ENCODE data around the gene CCDC183.
"Not testable (repeated sequence)": the region's sequence is repeated elsewhere in the genome, so short reads cannot be mapped to it uniquely, and the experiment has no call there.

Gene CCDC183

DNA sequence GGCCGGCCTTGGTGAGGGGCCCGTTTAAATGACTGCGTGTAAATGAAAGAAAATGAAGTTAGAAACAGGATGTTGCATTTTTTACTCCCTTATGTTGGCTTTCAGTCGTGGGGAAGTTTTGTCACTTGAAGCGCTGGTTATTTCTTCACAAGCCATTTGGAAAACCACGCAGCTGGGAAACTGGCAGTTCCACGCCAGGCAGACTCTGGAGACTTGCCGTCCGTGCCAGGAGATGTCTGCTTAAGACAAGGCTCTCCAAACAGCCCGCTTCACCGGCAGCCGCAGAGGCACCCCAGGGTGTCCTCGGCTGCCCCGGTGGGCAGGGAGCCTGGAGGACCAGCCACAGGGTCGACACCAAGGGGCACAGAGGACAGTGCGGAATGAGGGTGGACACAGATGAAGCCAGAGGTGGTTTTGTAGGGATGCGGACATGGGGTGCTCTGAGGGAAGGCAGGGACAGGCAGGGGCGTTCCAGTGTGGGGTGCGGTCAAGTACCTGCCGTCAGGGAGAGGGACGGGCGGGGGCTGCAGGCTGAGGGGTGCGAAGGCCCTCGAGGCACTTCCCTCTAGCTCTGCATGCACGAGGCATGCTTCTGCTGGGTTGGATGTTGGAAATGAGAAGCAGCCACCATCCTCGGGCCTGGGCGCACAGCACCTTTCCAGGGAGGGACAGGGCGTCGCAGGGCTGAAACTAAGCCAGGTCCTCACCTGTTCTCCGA is 35.0 kb downstream of the CCDC183 start:
- no peak overlapping the region for H3K27ac ChIP-seq (ENCODE audit: low read length)
- peaks cover 13 to 70% of the 10 kb centered on the region in 2 donors for H3K36me3 ChIP-seq (ENCODE audit: control insufficient read depth in 1 of 2, insufficient read depth in 2 of 2, low read length in 2 of 2)

DNA sequence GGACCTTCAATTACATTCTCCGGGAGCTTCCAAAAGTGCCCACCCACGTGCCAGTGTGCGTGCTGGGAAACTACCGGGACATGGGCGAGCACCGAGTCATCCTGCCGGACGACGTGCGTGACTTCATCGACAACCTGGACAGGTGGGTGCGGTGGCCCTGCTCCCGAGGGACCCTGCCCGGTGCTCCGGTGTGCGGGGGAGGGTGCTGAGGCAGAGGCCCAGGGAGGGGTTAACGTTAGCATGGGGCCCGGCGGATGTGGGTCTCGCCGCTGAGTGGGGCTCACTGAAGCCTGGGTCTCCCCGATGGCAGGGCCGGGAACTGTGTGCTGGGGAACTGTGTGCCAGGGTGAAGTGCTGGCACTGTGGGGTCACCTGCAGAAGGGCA is 35.6 kb downstream of the CCDC183 start:
- Histone ChIP-seq H3K36me3 (ENCODE audit: control insufficient read depth in 1 of 2, insufficient read depth in 2 of 2, low read length in 2 of 2) (peaks cover 13 to 69% of the 10 kb centered on the region in 2 donors), H3K27ac (ENCODE audit: low read length) (no peak overlapping the region), H3K4me1 (ENCODE audit: control insufficient read depth in 1 of 2, insufficient read depth in 2 of 2, low read length in 2 of 2) (no peaks in the 10 kb centered on the region)

More for the DNA sequence above, 35.0 kb downstream of the CCDC183 start:
- Histone ChIP-seq H3K4me1 (ENCODE audit: control insufficient read depth in 1 of 2, insufficient read depth in 2 of 2, low read length in 2 of 2) (no peaks in the 10 kb centered on the region), H3K9me3 (ENCODE audit: control insufficient read depth in 1 of 2, low read length in 2 of 2) (no peaks in the 10 kb centered on the region), H3K27me3 (ENCODE audit: low read depth, low read length) (no peaks in the 10 kb centered on the region), H3K4me3 (ENCODE audit: low read depth in 1 of 2, low read length in 2 of 2) (no peak overlapping the region)

DNA sequence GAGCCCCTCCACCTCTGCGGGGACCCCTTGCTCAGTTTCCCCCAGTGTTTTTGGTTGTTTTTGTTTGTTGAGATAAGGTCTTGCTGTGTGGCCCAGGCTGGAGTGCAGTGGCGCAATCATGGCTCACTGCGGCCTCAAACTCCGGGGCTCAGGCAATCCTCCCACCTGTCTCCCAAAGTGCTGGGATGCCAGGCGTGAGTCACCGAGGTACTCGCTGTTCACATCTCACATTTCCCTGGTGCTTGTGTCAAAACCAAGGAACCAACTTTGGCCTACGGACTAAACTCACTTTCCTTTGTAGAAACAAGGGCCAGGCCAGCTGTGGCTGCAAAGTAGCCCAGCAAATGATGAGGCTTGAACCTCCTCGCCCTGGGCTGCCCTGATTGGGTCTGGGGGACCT is 36.4 kb downstream of the CCDC183 start:
- peaks cover 13 to 62% of the 10 kb centered on the region in 2 donors for H3K36me3 ChIP-seq (ENCODE audit: control insufficient read depth in 1 of 2, insufficient read depth in 2 of 2, low read length in 2 of 2)
- no peak overlapping the region for H3K4me3 ChIP-seq (ENCODE audit: low read depth in 1 of 2, low read length in 2 of 2)

More for the DNA sequence above, 35.6 kb downstream of the CCDC183 start:
- Histone ChIP-seq H3K27me3 (ENCODE audit: low read depth, low read length) (no peaks in the 10 kb centered on the region), H3K9me3 (ENCODE audit: control insufficient read depth in 1 of 2, low read length in 2 of 2) (no peaks in the 10 kb centered on the region), H3K4me3 (ENCODE audit: low read depth in 1 of 2, low read length in 2 of 2) (no peak overlapping the region)

DNA sequence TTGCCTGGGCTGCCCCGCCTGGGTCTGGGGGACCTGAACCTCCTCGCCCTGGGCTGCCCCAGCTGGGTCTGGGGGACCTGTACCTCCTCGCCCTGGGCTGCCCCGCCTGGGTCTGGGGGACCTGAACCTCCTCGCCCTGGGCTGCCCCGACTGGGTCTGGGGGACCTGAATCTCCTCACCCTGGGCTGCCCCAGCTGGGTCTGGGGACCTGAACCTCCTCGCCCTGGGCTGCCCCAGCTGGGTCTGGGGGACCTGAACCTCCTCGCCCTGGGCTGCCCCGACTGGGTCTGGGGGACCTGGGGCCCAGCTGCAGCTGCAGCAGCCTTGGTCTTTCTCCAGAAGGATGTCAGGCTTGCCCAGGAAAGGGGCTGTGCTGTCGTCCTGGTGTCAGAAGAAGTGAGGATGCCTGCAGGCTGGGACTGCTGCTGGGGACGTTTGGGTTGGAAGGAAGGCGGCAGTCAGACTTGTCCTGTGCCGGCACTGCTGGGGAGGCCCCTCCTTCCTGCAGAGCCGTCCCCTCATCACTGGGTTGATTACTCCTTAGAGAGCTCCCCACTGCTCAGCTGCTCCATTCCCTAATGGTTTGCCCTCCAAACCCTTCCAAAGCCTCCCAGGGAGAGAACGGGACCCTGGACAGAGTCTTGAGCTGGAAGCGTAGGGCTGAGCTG is 37.4 kb downstream of the CCDC183 start:
- not testable (repeated sequence) for H3K4me3 ChIP-seq (ENCODE audit: low read depth in 1 of 2, low read length in 2 of 2); H3K27me3 ChIP-seq (ENCODE audit: low read depth, low read length); H3K4me1 ChIP-seq (ENCODE audit: control insufficient read depth in 1 of 2, insufficient read depth in 2 of 2, low read length in 2 of 2); H3K27ac ChIP-seq (ENCODE audit: low read length); H3K9me3 ChIP-seq (ENCODE audit: control insufficient read depth in 1 of 2, low read length in 2 of 2)
- peaks cover 13 to 61% of the 10 kb centered on the region in 2 donors for H3K36me3 ChIP-seq (ENCODE audit: control insufficient read depth in 1 of 2, insufficient read depth in 2 of 2, low read length in 2 of 2)

More for the DNA sequence above, 36.4 kb downstream of the CCDC183 start:
- H3K9me3 ChIP-seq (ENCODE audit: control insufficient read depth in 1 of 2, low read length in 2 of 2): no peaks in the 10 kb centered on the region
- no peaks in the 10 kb centered on the region for H3K4me1 ChIP-seq (ENCODE audit: control insufficient read depth in 1 of 2, insufficient read depth in 2 of 2, low read length in 2 of 2)
- no peaks in the 10 kb centered on the region for H3K27me3 ChIP-seq (ENCODE audit: low read depth, low read length)
- H3K27ac ChIP-seq (ENCODE audit: low read length): no peak overlapping the region

DNA sequence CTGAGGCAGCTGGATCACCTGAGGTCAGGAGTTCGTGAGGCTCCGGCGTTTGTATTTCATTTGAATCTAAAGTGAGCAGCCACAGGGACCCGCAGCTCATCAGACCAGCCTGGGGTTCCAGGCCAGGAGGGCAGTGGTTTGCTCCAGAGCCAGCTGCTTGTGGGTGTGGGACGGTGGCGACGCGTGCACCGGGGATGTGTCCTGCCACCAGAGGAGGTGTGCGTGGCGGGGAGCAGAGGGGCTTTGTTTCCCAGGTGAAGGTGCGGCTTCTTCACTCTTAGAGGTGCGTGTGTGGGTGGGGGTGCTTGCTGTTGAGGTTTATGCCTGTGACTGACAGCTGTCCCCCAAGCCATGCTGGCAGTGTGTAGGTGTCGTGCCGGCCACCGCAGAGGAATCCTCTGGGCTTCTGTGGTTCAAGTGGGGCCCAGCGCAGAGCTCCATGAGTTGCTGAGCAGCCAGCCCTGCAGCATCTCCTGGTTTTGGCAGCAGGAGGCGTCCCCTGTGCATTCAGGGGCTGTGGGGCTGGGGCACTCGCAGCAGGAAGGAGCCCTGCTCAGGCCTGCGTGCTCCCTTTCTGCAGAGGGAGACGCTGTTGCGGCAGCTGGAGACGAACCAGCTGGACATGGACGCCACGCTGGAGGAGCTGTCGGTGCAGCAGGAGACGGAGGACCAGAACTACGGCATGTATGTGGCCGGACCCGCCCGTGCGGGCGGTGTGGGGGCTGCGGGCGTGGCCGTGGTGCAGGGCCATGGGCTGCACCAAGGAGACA is 39.2 kb downstream of the CCDC183 start:
- Histone ChIP-seq H3K27me3 (ENCODE audit: low read depth, low read length) (no peaks in the 10 kb centered on the region), H3K9me3 (ENCODE audit: control insufficient read depth in 1 of 2, low read length in 2 of 2) (no peaks in the 10 kb centered on the region), H3K36me3 (ENCODE audit: control insufficient read depth in 1 of 2, insufficient read depth in 2 of 2, low read length in 2 of 2) (peaks cover 5 to 56% of the 10 kb centered on the region in 2 donors), H3K27ac (ENCODE audit: low read length) (no peak overlapping the region), H3K4me3 (ENCODE audit: low read depth in 1 of 2, low read length in 2 of 2) (no peak overlapping the region), H3K4me1 (ENCODE audit: control insufficient read depth in 1 of 2, insufficient read depth in 2 of 2, low read length in 2 of 2) (no peaks in the 10 kb centered on the region)

DNA sequence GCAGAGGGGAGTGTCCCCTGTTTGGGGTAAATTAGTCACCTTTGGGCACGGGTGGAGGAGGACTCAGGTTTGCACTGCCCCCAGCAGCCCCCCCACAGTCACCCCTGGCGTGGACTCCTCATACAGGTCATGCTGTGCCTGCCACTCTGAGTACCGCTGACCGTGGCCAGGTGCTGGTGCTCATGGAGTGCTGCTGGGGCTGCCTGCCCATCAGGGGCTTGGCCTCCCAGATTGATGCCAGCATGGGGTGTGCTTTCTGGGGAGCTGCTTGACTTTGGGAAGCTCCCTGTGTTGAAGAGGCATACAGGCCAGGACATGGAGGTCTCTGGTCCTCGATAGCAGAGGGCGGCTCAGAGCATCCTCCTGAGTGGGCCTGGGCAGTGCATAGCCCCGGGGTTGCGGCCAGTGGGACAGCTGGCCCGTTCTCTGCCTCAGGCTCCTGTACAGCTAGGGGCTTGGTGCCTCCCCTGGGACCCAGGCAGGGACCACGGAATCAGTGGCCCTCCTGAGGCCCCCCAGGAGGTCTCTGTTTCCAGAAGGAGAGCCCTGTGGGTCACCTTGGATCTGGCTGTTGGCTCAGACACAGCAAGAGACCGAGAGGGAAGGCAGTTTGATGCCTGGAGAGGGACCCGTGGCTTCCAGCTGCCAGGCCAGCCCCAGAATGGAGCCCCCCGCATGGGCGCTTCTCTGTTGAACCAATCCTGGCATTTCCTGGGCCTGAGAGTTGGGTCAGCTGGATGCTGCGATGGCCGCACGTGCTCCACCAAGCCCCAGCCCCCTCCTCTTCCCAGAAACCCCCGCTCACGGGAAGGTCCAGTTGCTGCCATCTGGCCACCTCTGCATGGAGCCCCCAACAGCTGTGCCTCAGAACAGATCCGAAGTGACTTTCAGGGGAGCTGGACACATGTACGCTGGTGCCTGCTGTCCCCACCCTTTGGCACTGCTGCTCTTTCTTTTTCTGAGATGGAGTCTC is 40.1 kb downstream of the CCDC183 start:
- Histone ChIP-seq H3K27ac (ENCODE audit: low read length) (no peak overlapping the region), H3K36me3 (ENCODE audit: control insufficient read depth in 1 of 2, insufficient read depth in 2 of 2, low read length in 2 of 2) (peaks cover 5 to 51% of the 10 kb centered on the region in 2 donors)

DNA sequence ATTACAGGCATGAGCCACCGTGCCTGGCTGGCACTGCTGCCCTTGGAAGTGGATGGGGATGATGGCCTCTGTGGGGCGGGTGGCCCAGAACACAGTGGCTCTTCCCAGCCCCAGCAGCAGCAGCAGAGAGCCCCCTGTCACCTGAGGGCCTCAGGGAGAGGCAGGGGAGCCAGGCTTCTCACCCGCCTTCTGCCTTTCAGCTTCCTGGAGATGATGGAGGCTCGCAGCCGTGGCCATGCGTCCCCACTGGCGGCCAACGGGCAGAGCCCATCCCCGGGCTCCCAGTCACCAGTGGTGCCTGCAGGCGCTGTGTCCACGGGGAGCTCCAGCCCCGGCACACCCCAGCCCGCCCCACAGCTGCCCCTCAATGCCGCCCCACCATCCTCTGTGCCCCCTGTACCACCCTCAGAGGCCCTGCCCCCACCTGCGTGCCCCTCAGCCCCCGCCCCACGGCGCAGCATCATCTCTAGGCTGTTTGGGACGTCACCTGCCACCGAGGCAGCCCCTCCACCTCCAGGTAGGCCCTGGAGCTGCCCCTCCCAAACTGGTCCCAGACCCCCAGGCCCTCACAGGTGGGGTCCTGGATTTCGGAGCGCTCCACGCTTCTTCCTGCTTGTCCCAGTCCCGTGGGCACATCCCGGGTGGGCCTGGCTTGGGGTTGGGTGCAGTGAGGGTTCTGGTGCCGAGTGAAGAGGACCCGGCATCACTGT is 41.2 kb downstream of the CCDC183 start:
- Histone ChIP-seq H3K27ac (ENCODE audit: low read length) (no peak overlapping the region), H3K9me3 (ENCODE audit: control insufficient read depth in 1 of 2, low read length in 2 of 2) (no peaks in the 10 kb centered on the region), H3K27me3 (ENCODE audit: low read depth, low read length) (no peaks in the 10 kb centered on the region), H3K4me1 (ENCODE audit: control insufficient read depth in 1 of 2, insufficient read depth in 2 of 2, low read length in 2 of 2) (peaks cover 0 to 13% of the 10 kb centered on the region in 2 donors), H3K36me3 (ENCODE audit: control insufficient read depth in 1 of 2, insufficient read depth in 2 of 2, low read length in 2 of 2) (peaks cover 5 to 41% of the 10 kb centered on the region in 2 donors), H3K4me3 (ENCODE audit: low read depth in 1 of 2, low read length in 2 of 2) (no peak overlapping the region)

More for the DNA sequence above, 40.1 kb downstream of the CCDC183 start:
- H3K9me3 ChIP-seq (ENCODE audit: control insufficient read depth in 1 of 2, low read length in 2 of 2): no peaks in the 10 kb centered on the region
- peaks cover 0 to 3% of the 10 kb centered on the region in 2 donors for H3K4me1 ChIP-seq (ENCODE audit: control insufficient read depth in 1 of 2, insufficient read depth in 2 of 2, low read length in 2 of 2)
- H3K4me3 ChIP-seq (ENCODE audit: low read depth in 1 of 2, low read length in 2 of 2): no peak overlapping the region
- H3K27me3 ChIP-seq (ENCODE audit: low read depth, low read length): no peaks in the 10 kb centered on the region

DNA sequence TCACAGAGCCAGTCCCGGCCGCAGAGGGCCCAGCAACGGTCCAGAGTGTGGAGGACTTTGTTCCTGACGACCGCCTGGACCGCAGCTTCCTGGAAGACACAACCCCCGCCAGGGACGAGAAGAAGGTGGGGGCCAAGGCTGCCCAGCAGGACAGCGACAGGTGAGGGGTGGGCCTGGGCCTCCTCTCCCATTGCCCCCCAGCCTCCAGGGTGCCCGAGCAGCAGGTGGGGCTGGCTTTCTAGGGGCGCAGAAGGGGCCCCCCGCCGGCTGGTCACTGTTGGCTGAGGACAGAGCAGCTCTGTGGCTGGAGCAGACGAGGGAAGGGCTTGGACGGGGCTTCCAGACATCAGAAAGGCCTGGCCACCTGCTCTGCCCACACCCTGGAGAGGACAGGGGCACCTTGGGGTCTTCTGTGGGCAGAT is 41.7 kb downstream of the CCDC183 start:
- not testable (repeated sequence) for H3K4me3 ChIP-seq (ENCODE audit: low read depth in 1 of 2, low read length in 2 of 2); H3K27ac ChIP-seq (ENCODE audit: low read length); H3K27me3 ChIP-seq (ENCODE audit: low read depth, low read length); H3K9me3 ChIP-seq (ENCODE audit: control insufficient read depth in 1 of 2, low read length in 2 of 2)
- H3K36me3 ChIP-seq (ENCODE audit: control insufficient read depth in 1 of 2, insufficient read depth in 2 of 2, low read length in 2 of 2): peaks cover 5 to 36% of the 10 kb centered on the region in 2 donors
- peaks cover 0 to 13% of the 10 kb centered on the region in 2 donors for H3K4me1 ChIP-seq (ENCODE audit: control insufficient read depth in 1 of 2, insufficient read depth in 2 of 2, low read length in 2 of 2)

DNA sequence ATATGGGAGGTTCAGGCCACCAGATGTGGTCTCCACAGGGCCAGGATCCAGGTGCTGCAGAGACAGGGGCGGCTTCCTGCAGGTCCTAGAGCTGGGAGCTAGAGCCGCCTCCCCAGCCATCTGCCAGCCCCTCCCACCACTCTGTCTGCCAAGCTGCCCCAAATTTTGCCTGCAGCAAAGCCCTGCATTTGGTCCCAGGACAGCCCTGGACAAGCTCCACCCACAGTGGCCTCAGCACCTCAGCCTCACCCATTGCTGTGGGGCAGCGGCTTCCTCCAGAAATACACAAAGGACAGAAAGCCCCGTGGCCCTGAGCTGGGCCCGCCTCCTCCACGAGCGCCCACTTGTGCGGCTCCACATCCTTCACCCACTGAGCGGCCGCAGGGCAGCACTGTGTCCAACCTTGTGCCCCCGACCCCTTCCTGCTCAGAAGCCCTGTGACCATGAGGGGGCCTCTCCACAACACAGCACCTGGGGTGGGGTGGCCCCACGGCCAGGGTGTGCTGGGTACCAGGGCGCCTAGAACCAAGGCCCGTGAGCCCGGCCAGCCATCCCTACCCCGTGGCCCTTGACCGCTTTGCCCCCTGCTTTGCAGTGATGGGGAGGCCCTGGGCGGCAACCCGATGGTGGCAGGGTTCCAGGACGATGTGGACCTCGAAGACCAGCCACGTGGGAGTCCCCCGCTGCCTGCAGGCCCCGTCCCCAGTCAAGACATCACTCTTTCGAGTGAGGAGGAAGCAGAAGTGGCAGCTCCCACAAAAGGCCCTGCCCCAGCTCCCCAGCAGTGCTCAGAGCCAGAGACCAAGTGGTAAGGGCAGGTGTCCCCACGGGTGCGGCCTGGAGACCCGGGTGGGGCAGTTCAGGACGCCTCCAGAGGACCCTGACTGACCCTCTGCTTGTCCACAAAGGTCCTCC is 42.4 kb downstream of the CCDC183 start:
- Histone ChIP-seq H3K4me1 (ENCODE audit: control insufficient read depth in 1 of 2, insufficient read depth in 2 of 2, low read length in 2 of 2) (peaks cover 0 to 20% of the 10 kb centered on the region in 2 donors), H3K36me3 (ENCODE audit: control insufficient read depth in 1 of 2, insufficient read depth in 2 of 2, low read length in 2 of 2) (peaks cover 5 to 35% of the 10 kb centered on the region in 2 donors), H3K9me3 (ENCODE audit: control insufficient read depth in 1 of 2, low read length in 2 of 2) (no peaks in the 10 kb centered on the region)

More for the DNA sequence above, 42.4 kb downstream of the CCDC183 start:
- H3K4me3 ChIP-seq (ENCODE audit: low read depth in 1 of 2, low read length in 2 of 2): no peak overlapping the region
- H3K27ac ChIP-seq (ENCODE audit: low read length): no peak overlapping the region
- H3K27me3 ChIP-seq (ENCODE audit: low read depth, low read length): no peaks in the 10 kb centered on the region
